ENCODE results near the gene USP50.
"Not testable (repeated sequence)": the region's sequence is repeated elsewhere in the genome, so short reads cannot be mapped to it uniquely, and the experiment has no call there.

USP50 gene

GRCh38 chr15:50546566-50546965, at the start of gene USP50:
TSS of gene USP50 (minus strand) at chr15:50546666. CDS start at chr15:50546525, 141 bp downstream.
- DNase-seq = no peak

GRCh38 chr15:50594311-50594710, 47.8 kb upstream of the USP50 start:
- DNase-seq = no peak

GRCh38 chr15:50593761-50594160, 47.3 kb upstream of the USP50 start:
- DNase-seq = no peak

- DNase-seq = no peak
These were observed 43.8 kb upstream of the USP50 start for GRCh38 chr15:50590288-50590687.

- no peak for DNase-seq
These were observed 31.0 kb upstream of the USP50 start for GRCh38 chr15:50577492-50577891.

- DNase-seq = no peak
These were observed 29.7 kb upstream of the USP50 start for GRCh38 chr15:50576166-50576565.

GRCh38 chr15:50573842-50574241, 27.4 kb upstream of the USP50 start:
- not testable (repeated sequence) for DNase-seq

GRCh38 chr15:50563756-50564155, 17.3 kb upstream of the USP50 start:
- DNase-seq = no peak

GRCh38 chr15:50562735-50563640, 16.5 kb upstream of the USP50 start:
- DNase-seq = no peak

GRCh38 chr15:50558012-50558411, 11.5 kb upstream of the USP50 start:
- no peak for DNase-seq

GRCh38 chr15:50556642-50557371, 10.3 kb upstream of the USP50 start:
- DNase-seq = no peak

GRCh38 chr15:50552238-50552637, 5.8 kb upstream of the USP50 start:
- DNase-seq = no peak

GRCh38 chr15:50549326-50549725, 2.9 kb upstream of the USP50 start:
- no peak for DNase-seq

GRCh38 chr15:50544368-50544767, 2.1 kb downstream of the USP50 start:
- no peak for DNase-seq

GRCh38 chr15:50543556-50543955, 2.9 kb downstream of the USP50 start:
- DNase-seq = no peak

GRCh38 chr15:50542887-50543210, 3.6 kb downstream of the USP50 start:
- DNase-seq = no peak

- no peak for DNase-seq
These were observed 14.7 kb downstream of the USP50 start for GRCh38 chr15:50531766-50532165.

GRCh38 chr15:50531163-50531562, 15.3 kb downstream of the USP50 start:
- no peak for DNase-seq

- DNase-seq = no peak
These were observed 22.6 kb downstream of the USP50 start for GRCh38 chr15:50523851-50524251.

- DNase-seq = no peak
These were observed 26.6 kb downstream of the USP50 start for GRCh38 chr15:50519740-50520425.

GRCh38 chr15:50513001-50513400, 33.5 kb downstream of the USP50 start:
- DNase-seq = no peak

- DNase-seq = no peak
These were observed 40.3 kb downstream of the USP50 start for GRCh38 chr15:50506121-50506520.

- not testable (repeated sequence) for DNase-seq
These were observed 40.8 kb downstream of the USP50 start for GRCh38 chr15:50505656-50506055.

- no peak for DNase-seq
These were observed 43.3 kb downstream of the USP50 start for GRCh38 chr15:50503144-50503543.

Data from activated naive CD4-positive, alpha-beta T cell (primary cell).